SK-N-SH (cell line): ENCODE measurements around the gene MST1R. TPM values are rescaled to one million over a fixed set of nuclear protein-coding genes. Genes with fewer than 3 reads are reported as not detected.
A peak's percentile ranks its signal among the peaks of the same experiment; 100 is the strongest.

Experiments
- CTCF ChIA-PET: fragments of 300-600, 350-600 bp; formaldehyde crosslinking; extraction: SDS; loops from one replicate; lab custom pipeline; 2021; lab: Yijun Ruan, JAX
- POLR2A ChIA-PET: fragments of 350-600 bp; sonication (Branson Sonifier 250); formaldehyde crosslinking; extraction: SDS; loops from one replicate; lab custom pipeline; 2020; ENCODE audit warnings: antibody characterized with exemption, inconsistent platforms; lab: Yijun Ruan, JAX
- DNase-seq: peaks from one replicate; pipeline ENCODE4 v3.0.0; 2012
- H2AFZ ChIP-seq: fragments of 200-600 bp; sonication (generic); 2 replicates; pipeline ENCODE4 v1.8.1; 2016; ENCODE audit warnings: antibody characterized with exemption, mild to moderate bottlenecking, low read depth
- H3F3A ChIP-seq: fragments of 200-600 bp; sonication (generic); replicated peaks from 2 replicates; pipeline ENCODE3; 2016; ENCODE audit warnings: antibody characterized with exemption, mild to moderate bottlenecking; ENCODE audit not compliant: insufficient read depth
- H3K27ac ChIP-seq, 2 experiments: fragments of 200-500 bp in 1 of 2; fragments of 200-600 bp in 1 of 2; sonication (Bioruptor generic) in 1 of 2; sonication (generic), shearing (Covaris generic) in 1 of 2; 2 replicates each; pipeline versions ENCODE4 v1.5.1 to v1.6.1; 2014 to 2016; ENCODE audit warnings: low read depth in 2 of 2, inconsistent platforms in 1 of 2, low read length in 1 of 2, mild to moderate bottlenecking in 1 of 2, mixed read lengths in 1 of 2
- H3K27me3 ChIP-seq: fragments of 200-600 bp; sonication (generic), shearing (Covaris generic); 2 replicates; pipeline ENCODE4 v1.6.1; 2016; ENCODE audit warnings: mixed run types; ENCODE audit not compliant: insufficient read depth
- H3K36me3 ChIP-seq, 2 experiments: fragments of 200-500 bp in 1 of 2; fragments of 200-600 bp in 1 of 2; sonication (Bioruptor generic) in 1 of 2; sonication (generic) in 1 of 2; replicated peaks in 1 of 2; 2 replicates each; pipeline versions ENCODE3 to v1.5.1; 2014 to 2016; ENCODE audit warnings: low read length in 1 of 2, mild to moderate bottlenecking in 1 of 2; ENCODE audit not compliant: insufficient read depth in 2 of 2, control insufficient read depth in 1 of 2
- H3K4me1 ChIP-seq, 2 experiments: fragments of 200-500 bp in 1 of 2; fragments of 200-600 bp in 1 of 2; sonication (Bioruptor generic) in 1 of 2; sonication (generic), shearing (Covaris generic) in 1 of 2; 2 replicates each; pipeline versions ENCODE4 v1.5.1 to v1.6.1; 2014 to 2016; ENCODE audit warnings: low read depth in 1 of 2, low read length in 1 of 2, mixed run types in 1 of 2; ENCODE audit not compliant: insufficient read depth in 2 of 2, control insufficient read depth in 1 of 2
- H3K4me2 ChIP-seq: fragments of 200-600 bp; sonication (generic), shearing (Covaris generic); 2 replicates; pipeline ENCODE4 v1.6.1; 2017; ENCODE audit warnings: mixed run types
- H3K4me3 ChIP-seq, 2 experiments: fragments of 200-500 bp in 1 of 2; fragments of 200-600 bp in 1 of 2; sonication (Bioruptor generic) in 1 of 2; sonication (generic), shearing (Covaris generic) in 1 of 2; 2 replicates each; pipeline versions ENCODE4 v1.5.1 to v1.8.1; 2014 to 2016; ENCODE audit warnings: low read depth in 2 of 2, inconsistent platforms in 1 of 2, low read length in 1 of 2, mild to moderate bottlenecking in 1 of 2, mixed read lengths in 1 of 2, moderate library complexity in 1 of 2
- H3K79me2 ChIP-seq: fragments of 200-600 bp; sonication (generic); 2 replicates; pipeline ENCODE4 v1.8.1; 2017; ENCODE audit warnings: mild to moderate bottlenecking; ENCODE audit not compliant: insufficient read depth
- H3K9ac ChIP-seq: fragments of 200-600 bp; sonication (generic); 2 replicates; pipeline ENCODE4 v1.6.1; 2017; ENCODE audit warnings: mixed run types
- H3K9me2 ChIP-seq: fragments of 200-600 bp; sonication (generic); 2 replicates; pipeline ENCODE4 v1.6.1; 2017; ENCODE audit warnings: mixed run types
- H3K9me3 ChIP-seq: fragments of 200-600 bp; sonication (generic); 2 replicates; pipeline ENCODE4 v1.6.1; 2017; ENCODE audit warnings: mixed run types, mild to moderate bottlenecking, moderate library complexity
- H4K20me1 ChIP-seq: fragments of 200-600 bp; sonication (generic); 2 replicates; pipeline ENCODE4 v1.6.1; 2017; ENCODE audit warnings: mild to moderate bottlenecking, mixed run types; ENCODE audit not compliant: insufficient read depth
- ELF1 ChIP-seq: IDR thresholded peaks from 2 replicates; pipeline ENCODE4 v1.4.0; 2012
- EP300 ChIP-seq, 2 experiments: IDR thresholded peaks; 2 replicates each; pipeline versions ENCODE4 v1.4.0 to v1.6.1; 2012; ENCODE audit warnings: borderline replicate concordance in 1 of 2, low read depth in 1 of 2, low read length in 1 of 2
- EZH2phosphoT487 ChIP-seq: fragments of 200-600 bp; sonication (generic); IDR thresholded peaks from 2 replicates; pipeline ENCODE4 v1.6.1; 2017; ENCODE audit warnings: low read depth, mixed run types, mild to moderate bottlenecking, antibody characterized with exemption, moderate library complexity, borderline replicate concordance
- FOXJ3 ChIP-seq: sonication (generic); formaldehyde crosslinking; IDR thresholded peaks from 2 replicates; pipeline ENCODE4 v1.5.1; 2020; ENCODE audit warnings: mild to moderate bottlenecking, missing genetic modification reagents
- GABPA ChIP-seq: IDR thresholded peaks from 2 replicates; pipeline ENCODE4 v1.4.0; 2012; ENCODE audit warnings: low read depth, mild to moderate bottlenecking
- NFIC ChIP-seq: IDR thresholded peaks from 2 replicates; pipeline ENCODE4 v1.4.0; 2012; ENCODE audit warnings: borderline replicate concordance
- NRF1 ChIP-seq: IDR thresholded peaks from 2 replicates; pipeline ENCODE4 v1.6.1; 2012; ENCODE audit warnings: low read depth, mild to moderate bottlenecking, low read length
- RCOR1 ChIP-seq: fragments of 150-350 bp; IDR thresholded peaks from 2 replicates; pipeline ENCODE4 v1.6.1; 2017; ENCODE audit warnings: antibody characterized with exemption, low read length
- RFX5 ChIP-seq: IDR thresholded peaks from 2 replicates; pipeline ENCODE4 v1.6.1; 2012; ENCODE audit warnings: mild to moderate bottlenecking, improper control_type of control experiment, low read length
- SMC3 ChIP-seq: IDR thresholded peaks from 2 replicates; pipeline ENCODE4 v1.6.1; 2012; ENCODE audit warnings: low read depth, low read length, improper control_type of control experiment
- TAF1 ChIP-seq: IDR thresholded peaks from 2 replicates; pipeline ENCODE4 v1.6.1; 2012; ENCODE audit warnings: low read depth, mild to moderate bottlenecking, low read length, moderate library complexity, borderline replicate concordance
- YY1 ChIP-seq: IDR thresholded peaks from 2 replicates; pipeline ENCODE4 v1.4.0; 2012; ENCODE audit warnings: low read depth, mild to moderate bottlenecking
- WGBS: methylation state at CpG from one replicate; pipeline ENCODE4 v1.1.6; 2017; ENCODE audit warnings: low lambda C conversion rate; 5-methylcytosine and 5-hydroxymethylcytosine counted together
- polyA plus RNA-seq, 3 experiments: library from polyadenylated mRNA; depleted of rRNA; stranded (reverse); fragments of >200 nt; gene quantifications; 2 replicates each; pipeline ENCODE4 v1.2.3, GENCODE V29; 2012
- TF ChIP-seq, protein P1 (sequence below): fragments of 200-600 bp; sonication (generic); IDR thresholded peaks from 2 replicates; pipeline ENCODE4 v1.6.1; 2017; ENCODE audit warnings: antibody characterized with exemption, mild to moderate bottlenecking, moderate library complexity
- TF ChIP-seq, protein P2 (sequence below): IDR thresholded peaks from 2 replicates; pipeline ENCODE4 v1.4.0; 2012; ENCODE audit warnings: low read depth, borderline replicate concordance
- TF ChIP-seq, protein P3 (sequence below): IDR thresholded peaks from 2 replicates; pipeline ENCODE4 v1.4.0; 2012; ENCODE audit warnings: low read depth
- TF ChIP-seq, protein P4 (sequence below): IDR thresholded peaks from 2 replicates; pipeline ENCODE4 v1.6.1; 2012; ENCODE audit warnings: mild to moderate bottlenecking, low read depth, low read length, moderate library complexity

The MST1R gene
- polyA plus RNA-seq, 1 of the 3 experiments (the other 2 are of a cell fraction), result 0.23 TPM

DNA sequence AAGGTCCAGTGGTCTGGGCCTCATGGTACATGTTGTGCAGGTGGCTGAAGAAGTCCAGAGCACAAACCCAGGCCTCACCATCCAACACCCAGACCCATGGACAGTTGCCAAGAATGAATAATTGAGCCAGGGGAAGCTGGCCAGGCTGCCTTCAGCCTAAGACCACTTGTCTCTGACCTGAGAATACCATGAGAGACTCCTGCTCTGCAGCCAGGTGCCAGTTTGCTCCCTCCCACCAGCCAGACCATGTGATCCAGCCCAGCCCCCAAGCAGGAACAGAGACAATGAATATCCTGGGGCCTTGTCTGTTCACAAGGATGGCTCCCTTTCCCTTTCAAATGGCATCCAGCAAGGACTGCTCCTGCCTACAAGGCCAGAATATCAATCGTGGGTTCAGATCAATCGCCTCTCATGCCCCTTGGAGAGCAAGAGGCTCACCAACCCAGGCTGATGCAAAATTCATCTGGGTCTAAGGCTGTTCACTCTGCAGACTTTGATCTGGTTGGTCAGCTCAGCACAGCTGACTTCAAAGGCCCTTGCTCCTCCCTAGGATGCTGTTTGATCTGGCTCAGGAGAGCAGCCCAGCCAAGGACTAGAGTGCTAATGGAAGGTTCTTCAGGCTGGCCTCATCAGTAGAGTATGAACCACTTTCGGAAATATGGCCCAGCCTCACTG is 60.7 kb downstream of the MST1R start:
- WGBS, result 80% methylated on average over 2 of the region's 3 CpGs
- Histone ChIP-seq H3K27ac (peak overlapping the region in 1 of 2 experiments; percentile 89; a peak in 2 of 4 replicates), H3K4me1 (peaks cover 0 to 48% of the 10 kb centered on the region in 2 experiments; a peak in 1 of 4 replicates), H3K9ac (no peak overlapping the region), H3K9me2 (no peaks in the 10 kb centered on the region)
- TF ChIP-seq ELF1 (no peak), EP300 (IDR thresholded peaks at IDR 0.05; ENCODE audit: borderline replicate concordance in 1 of 2, low read depth in 1 of 2, low read length in 1 of 2) (peak in 1 of 2 experiments; percentile 24; a peak in 1 of 4 replicates)
- TF ChIP-seq, protein P1, sequence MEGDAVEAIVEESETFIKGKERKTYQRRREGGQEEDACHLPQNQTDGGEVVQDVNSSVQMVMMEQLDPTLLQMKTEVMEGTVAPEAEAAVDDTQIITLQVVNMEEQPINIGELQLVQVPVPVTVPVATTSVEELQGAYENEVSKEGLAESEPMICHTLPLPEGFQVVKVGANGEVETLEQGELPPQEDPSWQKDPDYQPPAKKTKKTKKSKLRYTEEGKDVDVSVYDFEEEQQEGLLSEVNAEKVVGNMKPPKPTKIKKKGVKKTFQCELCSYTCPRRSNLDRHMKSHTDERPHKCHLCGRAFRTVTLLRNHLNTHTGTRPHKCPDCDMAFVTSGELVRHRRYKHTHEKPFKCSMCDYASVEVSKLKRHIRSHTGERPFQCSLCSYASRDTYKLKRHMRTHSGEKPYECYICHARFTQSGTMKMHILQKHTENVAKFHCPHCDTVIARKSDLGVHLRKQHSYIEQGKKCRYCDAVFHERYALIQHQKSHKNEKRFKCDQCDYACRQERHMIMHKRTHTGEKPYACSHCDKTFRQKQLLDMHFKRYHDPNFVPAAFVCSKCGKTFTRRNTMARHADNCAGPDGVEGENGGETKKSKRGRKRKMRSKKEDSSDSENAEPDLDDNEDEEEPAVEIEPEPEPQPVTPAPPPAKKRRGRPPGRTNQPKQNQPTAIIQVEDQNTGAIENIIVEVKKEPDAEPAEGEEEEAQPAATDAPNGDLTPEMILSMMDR, result no peak
- TF ChIP-seq, all 33 proteins: peak for 1
- Histone ChIP-seq H3K36me3 (peaks cover 5 to 25% of the 10 kb centered on the region in 2 experiments), H4K20me1 (no peaks in the 10 kb centered on the region), H3F3A (no peaks in the 10 kb centered on the region), H3K4me2 (no peak overlapping the region), H2AFZ (no peak overlapping the region), H3K27me3 (no peaks in the 10 kb centered on the region), H3K4me3 (no peak overlapping the region), H3K79me2 (no peaks in the 10 kb centered on the region), H3K9me3 (no peaks in the 10 kb centered on the region)
- ChIA-PET CTCF (interaction anchor here (0.9 to 14.6 kb wide), 3 partner anchors 36 to 63 kb away, joined by 3 to 386 read pairs (median 3); partner anchors contain the start of genes CDHR4, INKA1 and UBA7), POLR2A (interaction anchor here (1.0 kb wide), 1 partner anchor 40 kb away, joined by 3 read pairs; the partner anchor contains the start of gene INKA1)
- no peak for DNase-seq

DNA sequence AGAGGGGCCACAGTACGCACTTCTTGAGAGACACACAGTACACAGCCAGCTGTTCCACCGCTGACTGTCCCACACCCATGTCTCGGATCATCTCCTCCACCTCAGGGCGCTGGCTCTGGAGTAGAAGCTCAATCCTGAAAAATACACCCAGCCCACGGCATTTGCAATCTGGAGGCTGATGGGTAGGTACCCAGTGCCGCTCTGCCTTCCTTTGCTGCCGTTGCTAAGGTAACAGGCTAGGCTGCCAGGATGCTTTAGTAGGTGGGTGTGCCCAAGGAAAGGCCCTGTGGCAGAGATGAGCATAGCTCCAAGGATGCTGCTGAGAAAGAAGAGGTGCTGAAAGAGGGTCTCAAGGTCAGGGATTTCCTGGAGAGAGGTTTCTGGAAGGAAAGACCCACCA is 61.9 kb downstream of the MST1R start:
- Histone ChIP-seq H3K4me1 (peaks cover 0 to 48% of the 10 kb centered on the region in 2 experiments; a peak in 1 of 4 replicates), H3K79me2 (no peaks in the 10 kb centered on the region), H2AFZ (no peak overlapping the region), H3F3A (no peaks in the 10 kb centered on the region), H3K9me2 (no peaks in the 10 kb centered on the region), H3K27me3 (no peaks in the 10 kb centered on the region), H3K9ac (no peak overlapping the region), H3K36me3 (peaks cover 0 to 21% of the 10 kb centered on the region in 2 experiments), H4K20me1 (no peaks in the 10 kb centered on the region), H3K4me3 (no peak overlapping the region), H3K4me2 (no peak overlapping the region), H3K9me3 (no peaks in the 10 kb centered on the region), H3K27ac (peak overlapping the region in 1 of 2 experiments; percentile 93; a peak in 1 of 4 replicates)
- no peak for DNase-seq
- 92% methylated on average over 7 of the region's 7 CpGs for WGBS
- TF ChIP-seq, protein P2, sequence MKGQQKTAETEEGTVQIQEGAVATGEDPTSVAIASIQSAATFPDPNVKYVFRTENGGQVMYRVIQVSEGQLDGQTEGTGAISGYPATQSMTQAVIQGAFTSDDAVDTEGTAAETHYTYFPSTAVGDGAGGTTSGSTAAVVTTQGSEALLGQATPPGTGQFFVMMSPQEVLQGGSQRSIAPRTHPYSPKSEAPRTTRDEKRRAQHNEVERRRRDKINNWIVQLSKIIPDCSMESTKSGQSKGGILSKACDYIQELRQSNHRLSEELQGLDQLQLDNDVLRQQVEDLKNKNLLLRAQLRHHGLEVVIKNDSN, result no peak
- TF ChIP-seq, protein P3, sequence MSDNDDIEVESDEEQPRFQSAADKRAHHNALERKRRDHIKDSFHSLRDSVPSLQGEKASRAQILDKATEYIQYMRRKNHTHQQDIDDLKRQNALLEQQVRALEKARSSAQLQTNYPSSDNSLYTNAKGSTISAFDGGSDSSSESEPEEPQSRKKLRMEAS, result no peak
- TF ChIP-seq NRF1 (no peak), RFX5 (no peak), SMC3 (no peak), TAF1 (no peak), YY1 (no peak), EZH2phosphoT487 (no peak), GABPA (no peak), RCOR1 (no peak), FOXJ3 (CRISPR knock-in tag) (no peak), NFIC (no peak)
- TF ChIP-seq, protein P4, sequence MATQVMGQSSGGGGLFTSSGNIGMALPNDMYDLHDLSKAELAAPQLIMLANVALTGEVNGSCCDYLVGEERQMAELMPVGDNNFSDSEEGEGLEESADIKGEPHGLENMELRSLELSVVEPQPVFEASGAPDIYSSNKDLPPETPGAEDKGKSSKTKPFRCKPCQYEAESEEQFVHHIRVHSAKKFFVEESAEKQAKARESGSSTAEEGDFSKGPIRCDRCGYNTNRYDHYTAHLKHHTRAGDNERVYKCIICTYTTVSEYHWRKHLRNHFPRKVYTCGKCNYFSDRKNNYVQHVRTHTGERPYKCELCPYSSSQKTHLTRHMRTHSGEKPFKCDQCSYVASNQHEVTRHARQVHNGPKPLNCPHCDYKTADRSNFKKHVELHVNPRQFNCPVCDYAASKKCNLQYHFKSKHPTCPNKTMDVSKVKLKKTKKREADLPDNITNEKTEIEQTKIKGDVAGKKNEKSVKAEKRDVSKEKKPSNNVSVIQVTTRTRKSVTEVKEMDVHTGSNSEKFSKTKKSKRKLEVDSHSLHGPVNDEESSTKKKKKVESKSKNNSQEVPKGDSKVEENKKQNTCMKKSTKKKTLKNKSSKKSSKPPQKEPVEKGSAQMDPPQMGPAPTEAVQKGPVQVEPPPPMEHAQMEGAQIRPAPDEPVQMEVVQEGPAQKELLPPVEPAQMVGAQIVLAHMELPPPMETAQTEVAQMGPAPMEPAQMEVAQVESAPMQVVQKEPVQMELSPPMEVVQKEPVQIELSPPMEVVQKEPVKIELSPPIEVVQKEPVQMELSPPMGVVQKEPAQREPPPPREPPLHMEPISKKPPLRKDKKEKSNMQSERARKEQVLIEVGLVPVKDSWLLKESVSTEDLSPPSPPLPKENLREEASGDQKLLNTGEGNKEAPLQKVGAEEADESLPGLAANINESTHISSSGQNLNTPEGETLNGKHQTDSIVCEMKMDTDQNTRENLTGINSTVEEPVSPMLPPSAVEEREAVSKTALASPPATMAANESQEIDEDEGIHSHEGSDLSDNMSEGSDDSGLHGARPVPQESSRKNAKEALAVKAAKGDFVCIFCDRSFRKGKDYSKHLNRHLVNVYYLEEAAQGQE, result no peak
- ChIA-PET POLR2A (interaction anchor here (1.0 kb wide), 1 partner anchor 39 kb away, joined by 3 read pairs; the partner anchor contains the start of gene INKA1), CTCF (interaction anchor here (0.6 to 14.6 kb wide), 7 partner anchors 14 to 97 kb away, joined by 3 to 386 read pairs (median 12); partner anchors contain the start of genes CAMKV, CDHR4, INKA1 and TRAIP)
